ENCODE results near the gene PIWIL4.
A peak's percentile ranks its signal among the peaks of the same experiment; 100 is the strongest.
"Not testable (repeated sequence)": the region's sequence is repeated elsewhere in the genome, so short reads cannot be mapped to it uniquely, and the experiment has no call there.

The PIWIL4 gene

GRCh38 chr11:94586978-94587377 lies 19.8 kb downstream of the PIWIL4 start:
- no peak for DNase-seq

GRCh38 chr11:94588366-94588942 lies 21.3 kb downstream of the PIWIL4 start:
- no peak for DNase-seq

GRCh38 chr11:94590352-94591041 lies 23.3 kb downstream of the PIWIL4 start:
- no peak for DNase-seq

- no peak for DNase-seq
These were observed 25.9 kb downstream of the PIWIL4 start for GRCh38 chr11:94593030-94593429.

GRCh38 chr11:94595076-94595475 lies 27.9 kb downstream of the PIWIL4 start:
- DNase-seq: no peak

- DNase-seq: no peak
These were observed 30.7 kb downstream of the PIWIL4 start for GRCh38 chr11:94597896-94598295.

GRCh38 chr11:94599510-94599909 lies 32.3 kb downstream of the PIWIL4 start:
- DNase-seq: no peak

GRCh38 chr11:94602430-94603372 lies 35.5 kb downstream of the PIWIL4 start:
- no peak for DNase-seq

GRCh38 chr11:94603587-94603986 lies 36.4 kb downstream of the PIWIL4 start:
- no peak for DNase-seq

GRCh38 chr11:94604482-94604881 lies 37.3 kb downstream of the PIWIL4 start:
- DNase-seq: no peak

- DNase-seq: no peak
These were observed 46.0 kb downstream of the PIWIL4 start for GRCh38 chr11:94613120-94613519.

GRCh38 chr11:94623120-94623735 lies 56.1 kb downstream of the PIWIL4 start:
- peak; percentile 9 for DNase-seq

- not testable (repeated sequence) for DNase-seq
These were observed 58.3 kb downstream of the PIWIL4 start for GRCh38 chr11:94625422-94625821.

GRCh38 chr11:94627003-94627560 lies 59.9 kb downstream of the PIWIL4 start:
- DNase-seq: not testable (repeated sequence)

- DNase-seq: no peak
These were observed 62.6 kb downstream of the PIWIL4 start for GRCh38 chr11:94629741-94630140.

GRCh38 chr11:94630221-94630620 lies 63.1 kb downstream of the PIWIL4 start:
- no peak for DNase-seq

GRCh38 chr11:94632356-94632755 lies 65.2 kb downstream of the PIWIL4 start:
- DNase-seq: no peak

GRCh38 chr11:94635072-94635471 lies 67.9 kb downstream of the PIWIL4 start:
- no peak for DNase-seq

GRCh38 chr11:94636388-94636949 lies 69.3 kb downstream of the PIWIL4 start:
- no peak for DNase-seq

GRCh38 chr11:94638301-94638901 lies 71.2 kb downstream of the PIWIL4 start:
- DNase-seq: no peak

GRCh38 chr11:94638902-94639373 lies 71.8 kb downstream of the PIWIL4 start:
- no peak for DNase-seq

All from activated T-cell treated with anti-CD3 and anti-CD28 coated beads for 4 hours (primary cell).